DOHH2 (cell line): ENCODE data around the gene SMCHD1.

Experiments
- CTCF ChIP-seq: fragments of 200-600 bp; sonication (generic); IDR thresholded peaks from one replicate; pipeline ENCODE4 v1.5.1; 2014; ENCODE audit warnings: antibody characterized with exemption, mild to moderate bottlenecking, low read depth, low read length; ENCODE audit not compliant: poor library complexity, severe bottlenecking
- EZH2phosphoT487 ChIP-seq: fragments of 200-600 bp; sonication (generic); IDR thresholded peaks from 2 replicates; pipeline ENCODE4 v1.6.1; 2017; ENCODE audit warnings: borderline replicate concordance, mild to moderate bottlenecking, antibody characterized with exemption, low read length, moderate library complexity, mixed read lengths

- TF ChIP-seq CTCF (no peak), EZH2phosphoT487 (no peak)
These were observed 45.9 kb upstream of the SMCHD1 start for GRCh38 chr18:2609604-2610003.
